K562 (cell line): ENCODE measurements around the gene MBNL1. TPM values are rescaled to one million over a fixed set of nuclear protein-coding genes. Genes with fewer than 3 reads are reported as not detected.
A peak's percentile ranks its signal among the peaks of the same experiment; 100 is the strongest.

Experiments
- ADNP ChIP-seq: fragments of 200-800 bp; sonication (Bioruptor generic); IDR thresholded peaks from 2 replicates; pipeline ENCODE4 v1.6.1; 2016; ENCODE audit warnings: missing genetic modification characterization, missing compliant biosample characterization
- BHLHE40 ChIP-seq: IDR thresholded peaks from 2 replicates; pipeline ENCODE4 v1.6.1; 2011; ENCODE audit warnings: low read length, improper control_type of control experiment
- CHD2 ChIP-seq: IDR thresholded peaks from 2 replicates; pipeline ENCODE4 v1.6.1; 2011; ENCODE audit warnings: low read depth, low read length
- ELF2 ChIP-seq: fragments of 250-450 bp; sonication (Bioruptor Pico); IDR thresholded peaks from 2 replicates; pipeline ENCODE4 v1.5.0; 2021; ENCODE audit warnings: mild to moderate bottlenecking
- FOXJ2 ChIP-seq: fragments of 200-800 bp; sonication (Bioruptor generic); IDR thresholded peaks from 2 replicates; pipeline ENCODE4 v1.6.1; 2016; ENCODE audit warnings: missing genetic modification characterization, missing compliant biosample characterization
- HSF4 ChIP-seq: fragments of 250-450 bp; sonication (Bioruptor Pico); IDR thresholded peaks from 2 replicates; pipeline ENCODE4 v2.1.2; 2022; ENCODE audit warnings: mild to moderate bottlenecking, moderate library complexity, borderline replicate concordance
- MIER1 ChIP-seq: fragments of 450-650 bp; IDR thresholded peaks from 2 replicates; pipeline ENCODE4 v1.6.1; 2016; ENCODE audit warnings: antibody characterized with exemption, mild to moderate bottlenecking, low read depth
- MTA2 ChIP-seq: fragments of 450-650 bp; IDR thresholded peaks from 2 replicates; pipeline ENCODE4 v1.6.1; 2016; ENCODE audit warnings: low read depth
- MXI1 ChIP-seq: IDR thresholded peaks from 2 replicates; pipeline ENCODE4 v1.6.1; 2011; ENCODE audit warnings: low read depth, mild to moderate bottlenecking, improper control_type of control experiment, low read length
- NFRKB ChIP-seq: fragments of 450-650 bp; IDR thresholded peaks from 2 replicates; pipeline ENCODE4 v1.6.1; 2016; ENCODE audit warnings: low read depth
- PHB2 ChIP-seq: fragments of 450-650 bp; IDR thresholded peaks from 2 replicates; pipeline ENCODE4 v1.6.1; 2017; ENCODE audit warnings: low read depth
- PHTF2 ChIP-seq: fragments of 250-450 bp; sonication (Bioruptor Pico); IDR thresholded peaks from 2 replicates; pipeline ENCODE4 v1.5.0; 2021; ENCODE audit warnings: mild to moderate bottlenecking
- RHOXF2B ChIP-seq: fragments of 250-450 bp; sonication (Bioruptor Pico); conservative IDR thresholded peaks from 2 replicates; pipeline ENCODE4 v1.5.1; 2021
- SAFB ChIP-seq: fragments of 200-400 bp; formaldehyde crosslinking; IDR thresholded peaks from 2 replicates; pipeline ENCODE4 v1.6.1; 2017; ENCODE audit warnings: low read depth, low read length, borderline replicate concordance
- SAFB2 ChIP-seq: fragments of 200-400 bp; formaldehyde crosslinking; IDR thresholded peaks from 2 replicates; pipeline ENCODE4 v1.6.1; 2018; ENCODE audit warnings: borderline replicate concordance, low read length, low read depth, moderate library complexity; ENCODE audit not compliant: severe bottlenecking
- TEAD1 ChIP-seq, 2 experiments: fragments of 450-650 bp in 1 of 2; sonication (generic) in 1 of 2; formaldehyde crosslinking; IDR thresholded peaks; 2 replicates each; pipeline versions ENCODE4 v1.4.0 to v1.8.0; 2020 to 2022; ENCODE audit warnings: mild to moderate bottlenecking in 2 of 2, missing genetic modification reagents in 1 of 2
- ZNF12 ChIP-seq: sonication (generic); formaldehyde crosslinking; IDR thresholded peaks from 2 replicates; pipeline ENCODE4 v1.4.0; 2020; ENCODE audit warnings: mild to moderate bottlenecking, missing genetic modification reagents
- ZNF140 ChIP-seq: fragments of 250-450 bp; sonication (Bioruptor Pico); IDR thresholded peaks from 2 replicates; pipeline ENCODE4 v1.8.0; 2021; ENCODE audit warnings: moderate library complexity, mild to moderate bottlenecking, inconsistent platforms
- ZNF24 ChIP-seq: fragments of 450-650 bp; IDR thresholded peaks from 2 replicates; pipeline ENCODE4 v1.6.1; 2016
- ZNF316 ChIP-seq: fragments of 450-650 bp; IDR thresholded peaks from 2 replicates; pipeline ENCODE4 v1.6.1; 2016
- ZNF707 ChIP-seq: fragments of 250-450 bp; sonication (Bioruptor Pico); conservative IDR thresholded peaks from 2 replicates; pipeline ENCODE4 v1.8.0; 2022; ENCODE audit warnings: inconsistent platforms, mild to moderate bottlenecking, moderate library complexity
- ZNF764 ChIP-seq: fragments of 250-450 bp; sonication (Bioruptor Pico); IDR thresholded peaks from 2 replicates; pipeline ENCODE4 v1.4.0; 2020; ENCODE audit warnings: low read depth, mild to moderate bottlenecking, moderate library complexity
- ZNF780A ChIP-seq: fragments of 250-450 bp; sonication (Bioruptor Pico); IDR thresholded peaks from 2 replicates; pipeline ENCODE4 v1.5.0; 2021; ENCODE audit warnings: mild to moderate bottlenecking
- polyA plus RNA-seq, 8 experiments: library from polyadenylated mRNA; depleted of rRNA in 4 of 8; stranded (reverse) in 5 of 8; unstranded in 3 of 8; fragments of >200 nt; fragmentation: Nextera tagmentation in 2 of 8; fragmentation: Illumina TruSeq in 1 of 8; extraction: Ambion mirVana in 2 of 8; extraction: Trizol in 1 of 8; gene quantifications; 2 replicates each; pipeline versions ENCODE4 v1.2.1 to v1.2.3, GENCODE V29; 2011 to 2014; ENCODE audit warnings: inconsistent platforms in 1 of 8, missing spikeins in 1 of 8
- total RNA-seq, 7 experiments: library from RNA; depleted of rRNA in 6 of 7; stranded (reverse); fragments of >200 nt in 6 of 7; fragmentation: Illumina TruSeq in 2 of 7; extraction: Trizol in 2 of 7; gene quantifications; 2 replicates each; pipeline versions ENCODE4 v1.2.1 to v1.2.3, GENCODE V29; 2011 to 2021; ENCODE audit warnings: low replicate concordance in 1 of 7
- TF ChIP-seq, protein P1 (sequence below): conservative IDR thresholded peaks from 2 replicates; pipeline ENCODE4 v1.6.1; 2011; ENCODE audit warnings: low read depth, mild to moderate bottlenecking, low read length; ENCODE audit not compliant: control insufficient read depth
- TF ChIP-seq, protein P2 (sequence below), 2 experiments: fragments of 450-650 bp in 1 of 2; sonication (generic) in 1 of 2; formaldehyde crosslinking; conservative IDR thresholded peaks; 2 replicates each; pipeline versions ENCODE4 v1.4.0 to v1.8.1; 2020 to 2022; ENCODE audit warnings: mild to moderate bottlenecking in 1 of 2, missing genetic modification reagents in 1 of 2
- TF ChIP-seq, protein P3 (sequence below): sonication (generic); formaldehyde crosslinking; IDR thresholded peaks from 2 replicates; pipeline ENCODE4 v1.8.1; 2023; ENCODE audit warnings: mild to moderate bottlenecking, missing genetic modification reagents
- TF ChIP-seq, protein P4 (sequence below): sonication (generic); formaldehyde crosslinking; IDR thresholded peaks from 2 replicates; pipeline ENCODE4 v1.8.0; 2022; ENCODE audit warnings: missing genetic modification reagents, mild to moderate bottlenecking, borderline replicate concordance

The MBNL1 gene
- total and polyA plus RNA-seq, 9 of the 15 experiments (the other 6 are each of a cell fraction or from before 2014, with no cell fraction given), result 70.3 to 243 (median 220) TPM

DNA sequence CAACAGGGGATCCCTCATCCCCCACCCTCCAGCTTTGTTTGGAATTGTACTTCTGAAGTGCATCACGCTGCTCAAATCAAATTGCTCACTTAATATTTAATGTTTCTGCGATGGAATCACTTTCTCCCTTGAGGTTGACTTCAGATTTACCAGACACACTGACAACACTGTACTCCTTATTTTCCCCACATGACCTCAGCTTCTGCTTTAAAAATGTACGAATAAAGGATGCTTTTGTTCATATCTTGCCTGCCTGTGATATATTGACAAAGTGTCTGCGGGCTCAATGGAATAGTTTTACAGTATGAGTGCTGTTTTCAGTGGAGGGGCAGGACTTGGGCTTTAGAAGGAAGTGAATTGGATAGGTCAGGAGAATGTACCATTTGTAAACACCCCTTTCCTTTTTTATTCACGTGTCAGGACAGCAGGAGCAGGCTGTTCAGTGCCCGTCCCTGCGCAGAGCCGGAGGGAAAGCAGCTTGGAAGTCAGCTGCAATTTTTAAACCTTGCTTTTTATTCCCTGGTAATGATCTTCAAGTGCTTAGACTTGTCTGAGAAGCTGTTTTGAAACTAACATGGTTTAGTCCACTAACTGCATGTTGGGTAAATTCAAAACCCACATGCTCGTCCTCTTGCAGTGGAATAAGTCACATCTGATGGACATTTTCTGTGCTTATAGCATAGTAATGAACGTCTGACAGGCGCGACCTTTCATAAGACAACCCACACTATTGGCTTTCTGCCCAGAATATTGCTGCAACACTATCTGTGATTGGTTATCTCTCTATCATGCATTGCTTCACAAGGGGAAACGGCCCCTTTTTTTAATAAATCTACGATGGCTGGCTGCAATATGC, 29.9 kb downstream of the MBNL1 start (continued):
- TF ChIP-seq ZNF24 (0 out of 2 replicates have a peak, but pooled peaks have one; percentile 35), ZNF707 (CRISPR knock-in tag) (no peak), ZNF140 (CRISPR knock-in tag) (no peak), MTA2 (no peak), MXI1 (no peak), NFRKB (no peak), ZNF316 (no peak), HSF4 (CRISPR knock-in tag) (no peak), SAFB2 (no peak), RHOXF2B (CRISPR knock-in tag) (no peak), PHTF2 (CRISPR knock-in tag) (no peak), ZNF764 (CRISPR knock-in tag) (no peak), MIER1 (no peak), BHLHE40 (peak; percentile 68), CHD2 (no peak), PHB2 (no peak), SAFB (no peak), ZNF780A (CRISPR knock-in tag) (no peak), ZNF12 (CRISPR knock-in tag) (no peak), ADNP (tag) (no peak), TEAD1 (CRISPR knock-in tag; IDR thresholded peaks at IDR 0.05) (peak in 1 of 2 experiments; percentile 5; a peak in 1 of 4 replicates), ELF2 (no peak), FOXJ2 (no peak)
- TF ChIP-seq, protein P1, sequence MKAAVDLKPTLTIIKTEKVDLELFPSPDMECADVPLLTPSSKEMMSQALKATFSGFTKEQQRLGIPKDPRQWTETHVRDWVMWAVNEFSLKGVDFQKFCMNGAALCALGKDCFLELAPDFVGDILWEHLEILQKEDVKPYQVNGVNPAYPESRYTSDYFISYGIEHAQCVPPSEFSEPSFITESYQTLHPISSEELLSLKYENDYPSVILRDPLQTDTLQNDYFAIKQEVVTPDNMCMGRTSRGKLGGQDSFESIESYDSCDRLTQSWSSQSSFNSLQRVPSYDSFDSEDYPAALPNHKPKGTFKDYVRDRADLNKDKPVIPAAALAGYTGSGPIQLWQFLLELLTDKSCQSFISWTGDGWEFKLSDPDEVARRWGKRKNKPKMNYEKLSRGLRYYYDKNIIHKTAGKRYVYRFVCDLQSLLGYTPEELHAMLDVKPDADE, result no peak
- TF ChIP-seq, protein P2, sequence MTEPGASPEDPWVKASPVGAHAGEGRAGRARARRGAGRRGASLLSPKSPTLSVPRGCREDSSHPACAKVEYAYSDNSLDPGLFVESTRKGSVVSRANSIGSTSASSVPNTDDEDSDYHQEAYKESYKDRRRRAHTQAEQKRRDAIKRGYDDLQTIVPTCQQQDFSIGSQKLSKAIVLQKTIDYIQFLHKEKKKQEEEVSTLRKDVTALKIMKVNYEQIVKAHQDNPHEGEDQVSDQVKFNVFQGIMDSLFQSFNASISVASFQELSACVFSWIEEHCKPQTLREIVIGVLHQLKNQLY (CRISPR knock-in tag; conservative IDR thresholded peaks at IDR 0.05), result no peak
- TF ChIP-seq, protein P3, sequence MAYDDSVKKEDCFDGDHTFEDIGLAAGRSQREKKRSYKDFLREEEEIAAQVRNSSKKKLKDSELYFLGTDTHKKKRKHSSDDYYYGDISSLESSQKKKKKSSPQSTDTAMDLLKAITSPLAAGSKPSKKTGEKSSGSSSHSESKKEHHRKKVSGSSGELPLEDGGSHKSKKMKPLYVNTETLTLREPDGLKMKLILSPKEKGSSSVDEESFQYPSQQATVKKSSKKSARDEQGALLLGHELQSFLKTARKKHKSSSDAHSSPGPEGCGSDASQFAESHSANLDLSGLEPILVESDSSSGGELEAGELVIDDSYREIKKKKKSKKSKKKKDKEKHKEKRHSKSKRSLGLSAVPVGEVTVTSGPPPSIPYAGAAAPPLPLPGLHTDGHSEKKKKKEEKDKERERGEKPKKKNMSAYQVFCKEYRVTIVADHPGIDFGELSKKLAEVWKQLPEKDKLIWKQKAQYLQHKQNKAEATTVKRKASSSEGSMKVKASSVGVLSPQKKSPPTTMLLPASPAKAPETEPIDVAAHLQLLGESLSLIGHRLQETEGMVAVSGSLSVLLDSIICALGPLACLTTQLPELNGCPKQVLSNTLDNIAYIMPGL (CRISPR knock-in tag), result no peak
- TF ChIP-seq, protein P4, sequence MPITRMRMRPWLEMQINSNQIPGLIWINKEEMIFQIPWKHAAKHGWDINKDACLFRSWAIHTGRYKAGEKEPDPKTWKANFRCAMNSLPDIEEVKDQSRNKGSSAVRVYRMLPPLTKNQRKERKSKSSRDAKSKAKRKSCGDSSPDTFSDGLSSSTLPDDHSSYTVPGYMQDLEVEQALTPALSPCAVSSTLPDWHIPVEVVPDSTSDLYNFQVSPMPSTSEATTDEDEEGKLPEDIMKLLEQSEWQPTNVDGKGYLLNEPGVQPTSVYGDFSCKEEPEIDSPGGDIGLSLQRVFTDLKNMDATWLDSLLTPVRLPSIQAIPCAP (CRISPR knock-in tag), result no peak
